ENCODE measurements around the gene KRT79.

DNA sequence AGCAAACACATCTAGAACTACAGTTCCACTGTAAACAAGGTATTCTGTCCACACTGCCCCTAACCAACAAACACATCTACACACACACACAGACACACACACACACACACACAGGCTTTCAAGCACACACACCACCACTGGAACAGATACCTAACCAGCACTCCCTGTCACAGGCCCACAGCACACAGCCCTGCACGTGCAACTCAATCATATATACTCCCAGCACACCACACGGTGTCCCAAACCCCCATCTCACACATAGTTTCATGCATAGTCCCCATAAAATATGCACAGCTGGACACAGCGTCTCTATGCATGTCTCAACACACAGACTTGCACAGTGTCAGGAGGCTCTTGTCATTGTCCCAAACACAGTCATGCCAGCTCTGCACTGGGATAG is 43.1 kb upstream of the KRT79 start:
- TF ChIP-seq, protein P1, sequence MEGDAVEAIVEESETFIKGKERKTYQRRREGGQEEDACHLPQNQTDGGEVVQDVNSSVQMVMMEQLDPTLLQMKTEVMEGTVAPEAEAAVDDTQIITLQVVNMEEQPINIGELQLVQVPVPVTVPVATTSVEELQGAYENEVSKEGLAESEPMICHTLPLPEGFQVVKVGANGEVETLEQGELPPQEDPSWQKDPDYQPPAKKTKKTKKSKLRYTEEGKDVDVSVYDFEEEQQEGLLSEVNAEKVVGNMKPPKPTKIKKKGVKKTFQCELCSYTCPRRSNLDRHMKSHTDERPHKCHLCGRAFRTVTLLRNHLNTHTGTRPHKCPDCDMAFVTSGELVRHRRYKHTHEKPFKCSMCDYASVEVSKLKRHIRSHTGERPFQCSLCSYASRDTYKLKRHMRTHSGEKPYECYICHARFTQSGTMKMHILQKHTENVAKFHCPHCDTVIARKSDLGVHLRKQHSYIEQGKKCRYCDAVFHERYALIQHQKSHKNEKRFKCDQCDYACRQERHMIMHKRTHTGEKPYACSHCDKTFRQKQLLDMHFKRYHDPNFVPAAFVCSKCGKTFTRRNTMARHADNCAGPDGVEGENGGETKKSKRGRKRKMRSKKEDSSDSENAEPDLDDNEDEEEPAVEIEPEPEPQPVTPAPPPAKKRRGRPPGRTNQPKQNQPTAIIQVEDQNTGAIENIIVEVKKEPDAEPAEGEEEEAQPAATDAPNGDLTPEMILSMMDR (IDR thresholded peaks at IDR 0.05) = no peak
- TF ChIP-seq POLR2AphosphoS5 (IDR thresholded peaks at IDR 0.05) (no peak), POLR2A (IDR thresholded peaks at IDR 0.05) (no peak)
